ENCODE data around the gene CMTM8. TPM values are rescaled to one million over a fixed set of nuclear protein-coding genes. Genes with fewer than 3 reads are reported as not detected.

CMTM8 gene
- total RNA-seq, 1 donor from 2014 or later, result 5.1 TPM

DNA sequence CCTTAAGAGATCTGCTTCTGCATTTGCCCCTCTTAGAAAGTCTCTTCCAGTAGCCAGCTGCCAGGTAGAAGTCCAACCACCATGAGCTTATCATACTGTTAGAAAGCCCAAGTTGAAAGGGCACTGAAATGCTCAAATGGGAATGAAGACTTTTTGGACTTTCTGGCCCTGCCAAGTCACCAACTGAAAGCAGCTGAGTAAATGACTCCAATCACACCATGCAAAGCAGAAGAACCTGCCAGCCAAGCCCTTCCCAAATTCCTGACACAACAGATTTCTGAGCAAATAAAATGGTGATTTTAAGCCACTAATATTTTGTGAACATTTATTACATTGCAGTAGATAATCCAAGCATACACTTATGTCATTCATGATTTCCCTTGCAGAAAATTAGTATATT is 2.1 kb upstream of the CMTM8 start:
- Mint-ChIP-seq H3K27me3 (ENCODE audit: low read depth) (peaks cover 7% of the 10 kb centered on the region), H3K9me3 (peaks cover 7% of the 10 kb centered on the region), H3K27ac (no peak overlapping the region), H3K4me3 (no peak overlapping the region), H3K36me3 (peaks cover 4% of the 10 kb centered on the region), H3K4me1 (peaks cover 22% of the 10 kb centered on the region)
- DNase-seq (ENCODE audit: low spot score in 2 of 2, unreplicated experiment in 2 of 2), result no peak
- TF ChIP-seq CTCF (IDR thresholded peaks at IDR 0.05; ENCODE audit: unreplicated experiment), result no peak

DNA sequence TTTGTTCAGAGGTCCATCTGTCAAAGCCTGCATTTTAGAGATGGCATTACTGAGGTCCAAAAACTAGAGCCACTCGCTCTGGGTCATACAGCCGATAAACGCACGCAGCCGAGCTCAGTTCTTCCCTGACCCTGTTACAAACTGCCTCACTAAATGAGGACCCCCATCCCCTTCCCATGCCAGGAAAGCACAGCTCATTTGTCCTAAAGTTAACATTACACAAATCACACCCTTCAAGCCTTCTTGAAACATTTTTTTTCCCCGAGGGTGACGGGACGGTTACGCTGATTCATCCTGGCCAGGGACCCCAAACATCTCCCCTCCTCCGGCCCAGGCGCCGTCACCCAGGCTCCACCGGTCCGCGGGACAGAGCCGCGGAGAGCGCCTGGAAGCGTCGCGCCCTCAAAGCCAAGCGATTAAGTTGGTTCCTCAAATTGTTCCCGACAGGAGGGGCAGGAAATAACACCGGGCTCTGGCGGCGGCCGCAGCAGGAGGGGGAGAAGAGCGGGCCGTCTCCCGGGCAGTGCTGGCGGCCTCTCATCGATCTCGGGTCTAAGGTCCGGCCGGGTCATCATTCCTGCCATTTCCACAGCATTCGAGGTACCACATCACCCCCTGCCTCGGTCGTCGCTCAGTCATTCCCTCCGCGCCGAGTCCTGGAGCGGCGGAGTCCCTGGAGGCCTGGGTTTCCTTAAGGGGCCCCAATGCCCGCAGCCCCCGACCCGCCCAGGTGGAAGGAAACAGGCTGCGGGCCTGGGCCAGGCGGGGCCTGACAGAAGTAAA is 619 bp upstream of the CMTM8 start:
- Mint-ChIP-seq H3K27me3 (ENCODE audit: low read depth) (peaks cover 7% of the 10 kb centered on the region), H3K4me1 (peaks cover 22% of the 10 kb centered on the region), H3K4me3 (peak overlapping the region; percentile 71), H3K27ac (no peak overlapping the region), H3K9me3 (peaks cover 7% of the 10 kb centered on the region), H3K36me3 (peaks cover 4% of the 10 kb centered on the region)
- no peak for TF ChIP-seq CTCF (IDR thresholded peaks at IDR 0.05; ENCODE audit: unreplicated experiment)
- DNase-seq (ENCODE audit: low spot score in 2 of 2, unreplicated experiment in 2 of 2), result peak in 1 of 2 experiments; percentile 40

DNA sequence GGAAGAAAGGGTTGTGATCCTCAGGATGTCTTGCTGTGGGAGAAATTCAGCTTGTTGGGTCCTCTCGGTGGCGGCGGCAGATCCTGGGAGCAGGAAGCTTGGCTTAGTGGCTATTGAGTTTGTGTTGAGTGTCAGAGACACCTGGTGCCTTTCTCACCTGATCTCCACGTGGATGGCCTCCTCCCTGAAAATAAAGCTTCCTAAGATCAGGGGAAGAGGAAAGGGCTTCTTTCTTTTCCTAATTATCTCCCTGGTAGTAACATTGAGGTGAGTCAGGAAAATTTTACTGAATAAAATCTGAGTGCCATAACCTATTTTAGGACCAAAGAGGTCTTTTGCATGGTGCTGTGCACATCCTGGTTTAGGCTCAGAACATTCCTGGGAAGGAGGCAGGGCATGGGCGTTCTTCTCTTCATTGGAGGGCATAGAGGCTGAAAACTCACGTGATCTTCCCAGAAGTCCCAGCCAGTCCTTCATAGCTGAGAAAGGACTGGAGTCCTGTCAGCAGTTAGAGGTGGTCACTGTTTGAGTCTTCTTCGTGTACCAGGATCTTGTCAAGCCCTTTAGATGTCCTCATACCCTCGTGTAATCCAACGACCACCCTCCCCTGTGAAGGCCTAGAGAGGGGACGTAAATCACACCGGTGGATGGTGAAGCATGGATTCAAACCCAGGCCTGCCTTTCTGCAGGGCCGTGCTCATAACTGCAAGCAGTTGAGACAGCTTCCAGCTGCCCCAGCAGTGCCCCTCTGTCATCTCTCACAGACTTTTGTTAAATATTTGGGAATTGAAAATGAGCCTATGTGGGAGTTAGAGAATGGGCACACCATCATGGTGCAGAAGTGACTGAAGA is 1.1 kb downstream of the CMTM8 start:
- no peak for DNase-seq (ENCODE audit: low spot score in 2 of 2, unreplicated experiment in 2 of 2)
- H3K4me3 Mint-ChIP-seq, result peak overlapping the region; percentile 80
- peaks cover 7% of the 10 kb centered on the region for H3K9me3 Mint-ChIP-seq
- H3K4me1 Mint-ChIP-seq, result peaks cover 24% of the 10 kb centered on the region
- H3K27ac Mint-ChIP-seq, result peak overlapping the region; percentile 58
- peaks cover 7% of the 10 kb centered on the region for H3K27me3 Mint-ChIP-seq (ENCODE audit: low read depth)
- no peak for TF ChIP-seq CTCF (IDR thresholded peaks at IDR 0.05; ENCODE audit: unreplicated experiment)
- H3K36me3 Mint-ChIP-seq, result peaks cover 4% of the 10 kb centered on the region

- Mint-ChIP-seq H3K4me1 (peaks cover 27% of the 10 kb centered on the region), H3K27ac (no peak overlapping the region), H3K4me3 (peak overlapping the region; percentile 80), H3K27me3 (ENCODE audit: low read depth) (peaks cover 7% of the 10 kb centered on the region), H3K36me3 (peaks cover 4% of the 10 kb centered on the region), H3K9me3 (peaks cover 7% of the 10 kb centered on the region)
- TF ChIP-seq CTCF (IDR thresholded peaks at IDR 0.05; ENCODE audit: unreplicated experiment), result peak; percentile 54
- DNase-seq (ENCODE audit: low spot score in 2 of 2, unreplicated experiment in 2 of 2), result no peak
These were observed 1.7 kb downstream of the CMTM8 start for GRCh38 chr3:32240159-32240545.

- H3K4me3 Mint-ChIP-seq, result no peak overlapping the region
- no peak for TF ChIP-seq CTCF (IDR thresholded peaks at IDR 0.05; ENCODE audit: unreplicated experiment)
- H3K9me3 Mint-ChIP-seq, result peaks cover 4% of the 10 kb centered on the region
- no peak overlapping the region for H3K27ac Mint-ChIP-seq
- DNase-seq (ENCODE audit: low spot score in 2 of 2, unreplicated experiment in 2 of 2), result no peak
- H3K36me3 Mint-ChIP-seq, result peaks cover 4% of the 10 kb centered on the region
- H3K27me3 Mint-ChIP-seq (ENCODE audit: low read depth), result peaks cover 7% of the 10 kb centered on the region
- H3K4me1 Mint-ChIP-seq, result peaks cover 30% of the 10 kb centered on the region
These were observed 2.6 kb downstream of the CMTM8 start for GRCh38 chr3:32241100-32241499.
